ENCODE measurements around the gene CPO. TPM values are rescaled to one million over a fixed set of nuclear protein-coding genes. Genes with fewer than 3 reads are reported as not detected.

The CPO gene
- total and polyA plus RNA-seq, 7 donors, result 0.34 to 0.91 (median 0.50) TPM

- Histone ChIP-seq H3K27me3 (ENCODE audit: insufficient read depth in 3 of 3, low read length in 2 of 3) (no peaks in the 10 kb centered on the region), H3K27ac (no peak overlapping the region), H3K4me1 (no peaks in the 10 kb centered on the region), H3K9me3 (no peaks in the 10 kb centered on the region), H3K4me3 (no peak overlapping the region), H3K36me3 (ENCODE audit: insufficient read depth in 1 of 2, low read depth in 1 of 2) (no peaks in the 10 kb centered on the region)
- no peak for TF ChIP-seq CTCF (IDR thresholded peaks at IDR 0.05)
- no peak for ATAC-seq
- DNase-seq, result no peak
- WGBS, 3 donors, result 30 to 36% (median 33%) methylated on average over 2 of the region's 2 CpGs
- intact Hi-C loops (cut with DNase I), result no loop called here
These were observed 3.1 kb upstream of the CPO start for GRCh38 chr2:206935991-206936842.

GRCh38 chr2:206936843-206937230 is 2.5 kb upstream of the CPO start:
- Histone ChIP-seq H3K4me3 (no peak overlapping the region), H3K4me1 (no peaks in the 10 kb centered on the region), H3K27ac (no peak overlapping the region), H3K9me3 (no peaks in the 10 kb centered on the region), H3K27me3 (ENCODE audit: insufficient read depth in 3 of 3, low read length in 2 of 3) (no peaks in the 10 kb centered on the region), H3K36me3 (ENCODE audit: insufficient read depth in 1 of 2, low read depth in 1 of 2) (no peaks in the 10 kb centered on the region)
- ATAC-seq, result no peak
- DNase-seq, result no peak
- WGBS, 3 donors, result 15 to 29% (median 19%) methylated on average over 2 of the region's 2 CpGs
- no peak for TF ChIP-seq CTCF (IDR thresholded peaks at IDR 0.05)
- intact Hi-C loops (cut with DNase I), result no loop called here

- H3K4me1 ChIP-seq, result no peaks in the 10 kb centered on the region
- no peak overlapping the region for H3K4me3 ChIP-seq
- WGBS, 3 donors, result 78 to 82% (median 82%) methylated on average over 6 of the region's 6 CpGs
- no peaks in the 10 kb centered on the region for H3K27me3 ChIP-seq (ENCODE audit: insufficient read depth in 3 of 3, low read length in 2 of 3)
- ATAC-seq (no peak), DNase-seq (no peak)
- H3K27ac ChIP-seq, result no peak overlapping the region
- no peaks in the 10 kb centered on the region for H3K36me3 ChIP-seq (ENCODE audit: insufficient read depth in 1 of 2, low read depth in 1 of 2)
- intact Hi-C loops (cut with DNase I), result no loop called here
- no peak for TF ChIP-seq CTCF (IDR thresholded peaks at IDR 0.05)
- no peaks in the 10 kb centered on the region for H3K9me3 ChIP-seq
These were observed 1.8 kb upstream of the CPO start for GRCh38 chr2:206937555-206937954.

- intact Hi-C loops (cut with DNase I), result no loop called here
- no peak overlapping the region for H3K27ac ChIP-seq
- peaks cover 10% of the 10 kb centered on the region for H3K9me3 ChIP-seq
- no peak overlapping the region for H3K4me3 ChIP-seq
- no peak for TF ChIP-seq CTCF (IDR thresholded peaks at IDR 0.05)
- DNase-seq (no peak), ATAC-seq (no peak)
- no peaks in the 10 kb centered on the region for H3K36me3 ChIP-seq (ENCODE audit: insufficient read depth in 1 of 2, low read depth in 1 of 2)
- no peaks in the 10 kb centered on the region for H3K4me1 ChIP-seq
- H3K27me3 ChIP-seq (ENCODE audit: insufficient read depth in 3 of 3, low read length in 2 of 3), result no peaks in the 10 kb centered on the region
These were observed 1.2 kb downstream of the CPO start for GRCh38 chr2:206940546-206940945.

Measured in psoas muscle (tissue), 8 donors.